HG03135 (cell line): ENCODE data around the gene HAUS6.
"Not testable (repeated sequence)": the region's sequence is repeated elsewhere in the genome, so short reads cannot be mapped to it uniquely, and the experiment has no call there.

ENCODE experiments used
- ATAC-seq: cut with Tn5 transposase; IDR thresholded peaks from one replicate; pipeline ENCODE4 v1.9.1; 2021; ENCODE audit warnings: mild to moderate bottlenecking, moderate library complexity; ENCODE audit not compliant: unreplicated experiment

The HAUS6 gene

GRCh38 chr9:19102631-19103345, at the start of gene HAUS6:
Gene HAUS6 (minus strand): TSS chr9:19102904. CDS start chr9:19102651, 253 bp downstream.
- peak; percentile 96 for ATAC-seq

- ATAC-seq, result not testable (repeated sequence)
Observed at GRCh38 chr9:19152160-19152498, 49.4 kb upstream of the HAUS6 start.

GRCh38 chr9:19151425-19152159, 48.9 kb upstream of the HAUS6 start:
- ATAC-seq, result no peak

GRCh38 chr9:19149230-19149629, 46.5 kb upstream of the HAUS6 start:
- no peak for ATAC-seq

- no peak for ATAC-seq
Observed at GRCh38 chr9:19148187-19148586, 45.5 kb upstream of the HAUS6 start.

GRCh38 chr9:19146441-19147024, 43.8 kb upstream of the HAUS6 start:
- no peak for ATAC-seq

- ATAC-seq, result no peak
Observed at GRCh38 chr9:19145881-19146280, 43.2 kb upstream of the HAUS6 start.

- no peak for ATAC-seq
Observed at GRCh38 chr9:19140259-19140658, 37.6 kb upstream of the HAUS6 start.

- ATAC-seq, result no peak
Observed at GRCh38 chr9:19138084-19138483, 35.4 kb upstream of the HAUS6 start.

- no peak for ATAC-seq
Observed at GRCh38 chr9:19137282-19137681, 34.6 kb upstream of the HAUS6 start.

GRCh38 chr9:19136129-19136528, 33.4 kb upstream of the HAUS6 start:
- ATAC-seq, result no peak

- no peak for ATAC-seq
Observed at GRCh38 chr9:19133549-19134345, 31.0 kb upstream of the HAUS6 start.

GRCh38 chr9:19130436-19130835, 27.7 kb upstream of the HAUS6 start:
- no peak for ATAC-seq

GRCh38 chr9:19127871-19128500, 25.3 kb upstream of the HAUS6 start:
- peak; percentile 10 for ATAC-seq

- no peak for ATAC-seq
Observed at GRCh38 chr9:19124430-19124793, 21.7 kb upstream of the HAUS6 start.

- no peak for ATAC-seq
Observed at GRCh38 chr9:19122490-19123042, 19.9 kb upstream of the HAUS6 start.

- no peak for ATAC-seq
Observed at GRCh38 chr9:19120877-19121276, 18.2 kb upstream of the HAUS6 start.

- ATAC-seq, result no peak
Observed at GRCh38 chr9:19119801-19120440, 17.2 kb upstream of the HAUS6 start.

GRCh38 chr9:19119246-19119645, 16.5 kb upstream of the HAUS6 start:
- ATAC-seq, result no peak

GRCh38 chr9:19117039-19117716, 14.5 kb upstream of the HAUS6 start:
- ATAC-seq, result no peak
